K562 (cell line): Measurements from ENCODE around the gene AP2M1. TPM values are rescaled to one million over a fixed set of nuclear protein-coding genes. Genes with fewer than 3 reads are reported as not detected.

Experiments
- EHMT2 ChIP-seq: fragments of 450-650 bp; IDR thresholded peaks from 2 replicates; pipeline ENCODE4 v1.6.1; 2018; ENCODE audit warnings: antibody characterized with exemption
- ELK3 ChIP-seq: fragments of 450-650 bp; formaldehyde crosslinking; IDR thresholded peaks from 2 replicates; pipeline ENCODE4 v1.4.0; 2020; ENCODE audit warnings: mild to moderate bottlenecking
- EZH2 ChIP-seq: IDR thresholded peaks from 2 replicates; pipeline ENCODE4 v1.6.1; 2012; ENCODE audit warnings: low read depth, mild to moderate bottlenecking, inconsistent platforms, low read length, borderline replicate concordance
- FOXA3 ChIP-seq, 2 experiments: fragments of 450-650 bp in 1 of 2; sonication (generic) in 1 of 2; formaldehyde crosslinking; IDR thresholded peaks in 1 of 2; conservative IDR thresholded peaks in 1 of 2; 2 replicates each; pipeline versions ENCODE4 v1.4.0 to v1.8.0; 2020 to 2022; ENCODE audit warnings: mild to moderate bottlenecking in 2 of 2, missing genetic modification reagents in 1 of 2
- HIVEP1 ChIP-seq: fragments of 250-450 bp; sonication (Bioruptor Pico); IDR thresholded peaks from 2 replicates; pipeline ENCODE4 v1.4.0; 2020; ENCODE audit warnings: mild to moderate bottlenecking
- HMBOX1 ChIP-seq: sonication (generic); IDR thresholded peaks from 2 replicates; pipeline ENCODE4 v1.6.1; 2016
- MBD1 ChIP-seq: fragments of 250-450 bp; sonication (Bioruptor Pico); IDR thresholded peaks from 2 replicates; pipeline ENCODE4 v1.8.0; 2022; ENCODE audit warnings: inconsistent platforms
- MCM2 ChIP-seq: fragments of 450-650 bp; IDR thresholded peaks from 2 replicates; pipeline ENCODE4 v1.6.1; 2017; ENCODE audit warnings: low read depth, mild to moderate bottlenecking
- MXI1 ChIP-seq: IDR thresholded peaks from 2 replicates; pipeline ENCODE4 v1.6.1; 2011; ENCODE audit warnings: low read depth, mild to moderate bottlenecking, improper control_type of control experiment, low read length
- NKRF ChIP-seq: fragments of 450-650 bp; IDR thresholded peaks from 2 replicates; pipeline ENCODE4 v1.6.1; 2016; ENCODE audit warnings: borderline replicate concordance
- POLR3G ChIP-seq: IDR thresholded peaks from 2 replicates; pipeline ENCODE4 v1.6.1; 2011; ENCODE audit not compliant: insufficient read length, insufficient replicate concordance; ENCODE audit errors: extremely low read depth
- PYGO2 ChIP-seq: fragments of 450-650 bp; IDR thresholded peaks from 2 replicates; pipeline ENCODE4 v1.6.1; 2016; ENCODE audit warnings: mild to moderate bottlenecking, missing genetic modification characterization, moderate library complexity, missing compliant biosample characterization
- RFX7 ChIP-seq: fragments of 250-450 bp; sonication (Bioruptor Pico); IDR thresholded peaks from 2 replicates; pipeline ENCODE4 v1.5.1; 2021; ENCODE audit warnings: mild to moderate bottlenecking
- ZHX1 ChIP-seq: fragments of 150-350 bp; conservative IDR thresholded peaks from 2 replicates; pipeline ENCODE4 v1.6.1; 2014; ENCODE audit warnings: low read length
- ZNF134 ChIP-seq: fragments of 250-450 bp; sonication (Bioruptor Pico); conservative IDR thresholded peaks from 2 replicates; pipeline ENCODE4 v1.4.0; 2020
- ZNF224 ChIP-seq: sonication (generic); formaldehyde crosslinking; IDR thresholded peaks from 2 replicates; pipeline ENCODE4 v1.8.0; 2022; ENCODE audit warnings: mild to moderate bottlenecking, missing genetic modification reagents
- ZNF583 ChIP-seq: fragments of 250-450 bp; sonication (Bioruptor Pico); IDR thresholded peaks from 2 replicates; pipeline ENCODE4 v1.4.0; 2020
- ZNF655 ChIP-seq: fragments of 250-450 bp; sonication (Bioruptor Pico); IDR thresholded peaks from 2 replicates; pipeline ENCODE4 v1.5.0; 2021
- polyA plus RNA-seq, 8 experiments: library from polyadenylated mRNA; depleted of rRNA in 4 of 8; stranded (reverse) in 5 of 8; unstranded in 3 of 8; fragments of >200 nt; fragmentation: Nextera tagmentation in 2 of 8; fragmentation: Illumina TruSeq in 1 of 8; extraction: Ambion mirVana in 2 of 8; extraction: Trizol in 1 of 8; gene quantifications; 2 replicates each; pipeline versions ENCODE4 v1.2.1 to v1.2.3, GENCODE V29; 2011 to 2014; ENCODE audit warnings: inconsistent platforms in 1 of 8, missing spikeins in 1 of 8
- total RNA-seq, 7 experiments: library from RNA; depleted of rRNA in 6 of 7; stranded (reverse); fragments of >200 nt in 6 of 7; fragmentation: Illumina TruSeq in 2 of 7; extraction: Trizol in 2 of 7; gene quantifications; 2 replicates each; pipeline versions ENCODE4 v1.2.1 to v1.2.3, GENCODE V29; 2011 to 2021; ENCODE audit warnings: low replicate concordance in 1 of 7

AP2M1 gene
- total and polyA plus RNA-seq, 9 of the 15 experiments (the other 6 are each of a cell fraction or from before 2014, with no cell fraction given) = 118 to 505 (median 296) TPM

GRCh38 chr3:184135149-184135910, 39.3 kb upstream of the AP2M1 start, which contains the start of gene EIF2B5 (continued):
- TF ChIP-seq ZNF655 (CRISPR knock-in tag) = no peak
- no peak for TF ChIP-seq MCM2
- TF ChIP-seq FOXA3 (CRISPR knock-in tag; conservative IDR thresholded peaks at IDR 0.05 in 1 of 2, IDR thresholded peaks at IDR 0.05 in 1 of 2) = no peak
- TF ChIP-seq POLR3G = no peak
- peak; percentile 17; the same call in 1 of the 2 replicates for TF ChIP-seq HMBOX1
- no peak for TF ChIP-seq MBD1 (CRISPR knock-in tag)
- no peak for TF ChIP-seq RFX7 (CRISPR knock-in tag)
- TF ChIP-seq NKRF = peak; percentile 91; the same call in 1 of the 2 replicates
- no peak for TF ChIP-seq PYGO2 (tag)
- no peak for TF ChIP-seq EZH2
- 0 out of 2 replicates have a peak, but pooled peaks have one; percentile 49 for TF ChIP-seq HIVEP1 (CRISPR knock-in tag)
- TF ChIP-seq ZNF583 = peak; percentile 39; the same call in 1 of the 2 replicates
- no peak for TF ChIP-seq EHMT2
- TF ChIP-seq ZNF134 = no peak
- TF ChIP-seq MXI1 = no peak
- TF ChIP-seq ZHX1 = peak; percentile 89; the same call in 1 of the 2 replicates
- no peak for TF ChIP-seq ELK3 (CRISPR knock-in tag)
- no peak for TF ChIP-seq ZNF224 (CRISPR knock-in tag)
